GM12865 (cell line): Measurements from ENCODE around the gene MIEN1.
A peak's percentile ranks its signal among the peaks of the same experiment; 100 is the strongest.
"Not testable (repeated sequence)": the region's sequence is repeated elsewhere in the genome, so short reads cannot be mapped to it uniquely, and the experiment has no call there.

ENCODE experiments used
- DNase-seq: peaks from one replicate; pipeline ENCODE4 v3.0.0; 2010; ENCODE audit warnings: low read depth
- H3K4me3 ChIP-seq: 2 replicates; pipeline ENCODE4 v1.5.1; 2011; ENCODE audit warnings: mild to moderate bottlenecking, low read depth, low read length, control low read depth
- TF ChIP-seq, protein P1 (sequence below): IDR thresholded peaks from 2 replicates; pipeline ENCODE4 v1.5.1; 2011; ENCODE audit warnings: low read length, control low read depth, low read depth, inconsistent platforms; ENCODE audit not compliant: insufficient read depth; ENCODE audit errors: missing control alignments

Gene MIEN1

DNA sequence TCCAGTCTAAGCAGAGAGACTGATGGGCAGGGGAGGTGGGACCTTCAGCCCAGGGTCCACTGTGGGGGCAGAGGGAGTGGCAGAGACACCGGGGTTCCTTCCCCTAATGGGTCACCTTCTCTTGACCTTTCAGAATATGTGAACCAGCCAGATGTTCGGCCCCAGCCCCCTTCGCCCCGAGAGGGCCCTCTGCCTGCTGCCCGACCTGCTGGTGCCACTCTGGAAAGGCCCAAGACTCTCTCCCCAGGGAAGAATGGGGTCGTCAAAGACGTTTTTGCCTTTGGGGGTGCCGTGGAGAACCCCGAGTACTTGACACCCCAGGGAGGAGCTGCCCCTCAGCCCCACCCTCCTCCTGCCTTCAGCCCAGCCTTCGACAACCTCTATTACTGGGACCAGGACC, 2.8 kb downstream of the MIEN1 start:
- DNase-seq = no peak
- H3K4me3 ChIP-seq = no peak overlapping the region
- TF ChIP-seq, protein P1, sequence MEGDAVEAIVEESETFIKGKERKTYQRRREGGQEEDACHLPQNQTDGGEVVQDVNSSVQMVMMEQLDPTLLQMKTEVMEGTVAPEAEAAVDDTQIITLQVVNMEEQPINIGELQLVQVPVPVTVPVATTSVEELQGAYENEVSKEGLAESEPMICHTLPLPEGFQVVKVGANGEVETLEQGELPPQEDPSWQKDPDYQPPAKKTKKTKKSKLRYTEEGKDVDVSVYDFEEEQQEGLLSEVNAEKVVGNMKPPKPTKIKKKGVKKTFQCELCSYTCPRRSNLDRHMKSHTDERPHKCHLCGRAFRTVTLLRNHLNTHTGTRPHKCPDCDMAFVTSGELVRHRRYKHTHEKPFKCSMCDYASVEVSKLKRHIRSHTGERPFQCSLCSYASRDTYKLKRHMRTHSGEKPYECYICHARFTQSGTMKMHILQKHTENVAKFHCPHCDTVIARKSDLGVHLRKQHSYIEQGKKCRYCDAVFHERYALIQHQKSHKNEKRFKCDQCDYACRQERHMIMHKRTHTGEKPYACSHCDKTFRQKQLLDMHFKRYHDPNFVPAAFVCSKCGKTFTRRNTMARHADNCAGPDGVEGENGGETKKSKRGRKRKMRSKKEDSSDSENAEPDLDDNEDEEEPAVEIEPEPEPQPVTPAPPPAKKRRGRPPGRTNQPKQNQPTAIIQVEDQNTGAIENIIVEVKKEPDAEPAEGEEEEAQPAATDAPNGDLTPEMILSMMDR = no peak

DNA sequence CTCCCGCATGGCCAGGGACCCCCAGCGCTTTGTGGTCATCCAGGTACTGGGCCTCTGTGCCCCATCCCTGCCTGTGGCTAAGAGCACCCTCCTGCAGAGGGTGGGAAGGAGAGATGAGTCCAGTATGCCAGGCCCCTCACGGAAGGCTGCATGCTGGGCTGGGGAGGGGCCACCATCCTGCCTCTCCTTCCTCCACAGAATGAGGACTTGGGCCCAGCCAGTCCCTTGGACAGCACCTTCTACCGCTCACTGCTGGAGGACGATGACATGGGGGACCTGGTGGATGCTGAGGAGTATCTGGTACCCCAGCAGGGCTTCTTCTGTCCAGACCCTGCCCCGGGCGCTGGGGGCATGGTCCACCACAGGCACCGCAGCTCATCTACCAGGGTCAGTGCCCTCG, 3.7 kb downstream of the MIEN1 start:
- no peak overlapping the region for H3K4me3 ChIP-seq
- TF ChIP-seq, protein P1 = no peak
- DNase-seq = no peak

DNA sequence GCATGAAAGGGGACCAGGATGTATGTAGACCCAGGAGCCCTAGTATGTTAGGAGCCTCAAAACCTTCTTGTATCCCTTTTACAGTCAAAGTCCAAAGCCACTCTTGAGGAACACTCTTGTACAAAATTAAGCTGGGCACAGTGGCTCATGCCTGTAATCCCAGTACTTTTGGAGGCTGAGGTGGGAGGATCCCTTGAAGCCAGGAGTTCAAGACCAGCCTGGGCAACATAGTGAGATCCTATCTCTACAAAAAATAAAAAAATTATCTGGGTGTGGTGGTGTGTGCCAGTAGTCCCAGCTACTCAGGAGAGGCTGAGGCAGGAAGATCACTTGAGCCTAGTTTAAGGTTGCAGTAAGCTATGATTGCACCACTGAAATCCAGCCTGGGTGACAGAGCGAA, 4.4 kb downstream of the MIEN1 start:
- not testable (repeated sequence) for H3K4me3 ChIP-seq, DNase-seq

- DNase-seq = no peak
- TF ChIP-seq, protein P1 = no peak
- H3K4me3 ChIP-seq = no peak overlapping the region
Measured at GRCh38 chr17:39724731-39725130, 5.6 kb downstream of the MIEN1 start.

GRCh38 chr17:39722965-39723848, 7.1 kb downstream of the MIEN1 start:
- no peak overlapping the region for H3K4me3 ChIP-seq
- TF ChIP-seq, protein P1 = no peak
- peak; percentile 35 for DNase-seq

GRCh38 chr17:39722104-39722503, 8.2 kb downstream of the MIEN1 start:
- TF ChIP-seq, protein P1 = no peak
- no peak for DNase-seq
- H3K4me3 ChIP-seq = no peak overlapping the region

DNA sequence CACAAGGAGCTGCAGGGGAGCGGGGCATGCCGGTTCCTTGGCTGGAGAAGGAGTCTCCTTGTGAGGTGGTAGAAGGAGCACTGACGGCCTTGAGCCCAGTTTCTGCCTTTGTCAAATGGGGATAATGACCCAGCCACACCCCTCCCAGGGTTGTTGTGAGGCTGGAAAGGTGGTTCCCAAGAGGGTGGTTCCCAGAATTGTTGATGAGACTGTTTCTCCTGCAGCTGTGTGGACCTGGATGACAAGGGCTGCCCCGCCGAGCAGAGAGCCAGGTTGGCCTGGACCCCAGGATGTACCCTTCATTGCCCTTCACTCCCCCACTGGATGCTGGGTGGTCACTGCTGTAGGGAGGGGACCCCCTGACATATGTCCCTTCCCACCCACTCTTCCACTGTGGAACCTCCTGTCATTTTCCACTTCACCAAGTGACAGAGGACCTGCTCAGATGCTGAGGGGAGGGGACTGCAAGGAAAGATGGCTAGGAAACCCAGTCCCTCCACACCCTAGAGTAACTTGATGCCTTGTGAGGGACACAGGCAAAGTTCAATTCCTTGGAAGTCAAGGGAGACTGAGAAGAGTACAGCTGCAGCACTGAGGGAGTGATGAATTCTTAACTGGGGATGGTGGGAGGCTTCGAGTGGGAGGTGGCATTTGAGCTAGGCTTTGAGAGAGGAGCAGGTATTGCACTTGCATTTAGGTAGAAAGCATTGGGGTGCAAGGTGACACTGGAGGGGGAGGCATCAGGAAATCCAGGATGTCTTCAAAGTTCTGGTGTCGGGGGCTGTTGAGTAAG, 10.6 kb downstream of the MIEN1 start:
- no peak overlapping the region for H3K4me3 ChIP-seq
- DNase-seq = no peak
- TF ChIP-seq, protein P1 = no peak
